GM20000 (cell line): ENCODE measurements around the gene SERPINA1.

Experiments used
- DNase-seq: peaks from one replicate; pipeline ENCODE4 v3.0.0; 2012; ENCODE audit warnings: low spot score
- CTCF ChIP-seq: IDR thresholded peaks from 2 replicates; pipeline ENCODE4 v1.5.1; 2012; ENCODE audit warnings: mild to moderate bottlenecking, control low read depth; ENCODE audit errors: extremely low read depth, missing control alignments

Gene SERPINA1

DNA sequence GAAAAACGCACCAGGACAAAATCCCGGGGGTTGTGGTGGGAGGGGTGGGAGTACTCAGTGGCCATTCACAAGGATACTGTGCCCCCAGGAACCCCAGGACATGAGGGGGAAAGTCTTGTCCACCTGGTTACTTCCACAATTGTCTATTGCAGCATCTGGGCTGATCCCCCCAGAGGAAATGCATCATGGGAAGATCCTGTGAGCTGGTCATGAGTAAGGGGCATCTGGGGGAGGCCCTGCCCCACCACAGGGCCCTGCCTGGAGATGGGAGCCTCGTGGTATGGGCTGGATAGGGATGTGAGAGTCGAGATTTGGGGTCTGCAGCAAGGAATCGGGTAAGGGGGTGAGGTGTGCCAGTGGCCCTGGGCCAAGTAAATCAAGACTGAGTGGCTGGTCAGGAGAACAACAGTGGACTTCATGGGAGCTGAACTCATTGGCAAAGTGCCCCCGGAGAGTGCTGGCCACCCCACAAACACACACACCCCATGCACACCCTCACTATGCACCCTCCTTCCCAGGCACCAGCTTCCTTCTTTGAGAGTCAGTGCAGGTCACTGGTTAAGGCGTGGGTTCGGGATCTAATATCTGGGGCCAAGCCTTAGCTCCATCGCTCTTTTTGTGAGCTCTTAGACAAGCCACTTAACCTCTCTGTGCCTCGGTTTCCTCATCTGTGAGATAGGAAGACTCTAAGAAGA lies 3.0 kb upstream of the SERPINA1 start:
- no peak for TF ChIP-seq CTCF
- no peak for DNase-seq

DNA sequence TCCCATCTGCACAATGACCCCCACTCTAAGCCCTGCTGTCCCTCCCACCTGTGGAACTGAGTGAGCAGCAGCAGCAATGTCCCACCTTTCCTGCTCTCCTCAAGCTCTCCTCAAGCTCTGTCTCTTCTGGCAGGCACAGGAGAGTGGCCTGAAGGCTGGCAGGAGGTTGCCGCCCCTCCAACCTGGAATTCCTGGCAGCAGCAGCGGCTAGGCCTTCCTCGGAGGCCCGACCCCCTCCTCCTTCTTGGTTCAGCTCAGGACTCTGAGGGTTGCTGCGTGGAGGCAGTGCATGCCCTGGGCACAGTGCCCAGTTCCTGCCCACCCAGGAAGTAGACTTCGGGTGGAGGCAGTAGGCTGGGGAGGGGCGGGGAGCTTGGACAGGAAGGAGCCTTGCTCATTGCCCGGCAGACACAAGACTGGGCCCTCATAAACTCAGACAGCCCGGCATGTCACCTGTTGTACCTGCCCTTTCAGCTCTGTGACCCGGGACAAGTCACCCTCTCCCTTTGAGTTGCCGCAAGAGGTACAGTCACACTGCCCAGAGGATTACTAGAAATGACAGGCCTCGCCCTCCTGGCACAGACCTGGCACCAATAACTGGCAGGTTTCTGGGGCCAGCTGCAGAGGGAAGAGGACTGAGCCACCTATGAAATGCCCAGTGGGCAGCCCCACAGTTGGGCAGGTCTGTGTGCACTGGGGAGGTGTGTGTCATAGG lies 2.1 kb upstream of the SERPINA1 start:
- no peak for TF ChIP-seq CTCF
- DNase-seq = no peak

GRCh38 chr14:94389731-94390371 lies 1.4 kb upstream of the SERPINA1 start:
- no peak for DNase-seq
- no peak for TF ChIP-seq CTCF

DNA sequence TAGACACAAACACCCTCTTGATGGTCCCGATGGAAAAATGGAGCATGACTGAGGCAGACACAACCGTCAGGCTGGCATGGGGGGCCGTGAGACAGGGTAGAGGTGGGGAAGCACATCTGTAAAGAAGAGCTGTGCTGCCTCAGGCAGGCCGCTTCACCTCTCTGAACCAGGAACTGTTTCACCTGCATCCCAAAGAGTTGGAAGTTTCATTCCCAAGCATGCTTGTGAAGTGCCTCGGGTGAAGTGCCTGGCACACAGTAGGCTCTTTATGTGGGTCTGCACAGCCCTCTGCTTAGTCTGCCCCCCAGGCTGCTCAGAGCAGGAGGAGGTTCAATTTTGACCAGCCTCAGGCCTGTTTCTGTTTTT lies 685 bp upstream of the SERPINA1 start:
- TF ChIP-seq CTCF = no peak
- no peak for DNase-seq

GRCh38 chr14:94388027-94388383 lies 397 bp downstream of the SERPINA1 start:
- TF ChIP-seq CTCF = no peak

DNA sequence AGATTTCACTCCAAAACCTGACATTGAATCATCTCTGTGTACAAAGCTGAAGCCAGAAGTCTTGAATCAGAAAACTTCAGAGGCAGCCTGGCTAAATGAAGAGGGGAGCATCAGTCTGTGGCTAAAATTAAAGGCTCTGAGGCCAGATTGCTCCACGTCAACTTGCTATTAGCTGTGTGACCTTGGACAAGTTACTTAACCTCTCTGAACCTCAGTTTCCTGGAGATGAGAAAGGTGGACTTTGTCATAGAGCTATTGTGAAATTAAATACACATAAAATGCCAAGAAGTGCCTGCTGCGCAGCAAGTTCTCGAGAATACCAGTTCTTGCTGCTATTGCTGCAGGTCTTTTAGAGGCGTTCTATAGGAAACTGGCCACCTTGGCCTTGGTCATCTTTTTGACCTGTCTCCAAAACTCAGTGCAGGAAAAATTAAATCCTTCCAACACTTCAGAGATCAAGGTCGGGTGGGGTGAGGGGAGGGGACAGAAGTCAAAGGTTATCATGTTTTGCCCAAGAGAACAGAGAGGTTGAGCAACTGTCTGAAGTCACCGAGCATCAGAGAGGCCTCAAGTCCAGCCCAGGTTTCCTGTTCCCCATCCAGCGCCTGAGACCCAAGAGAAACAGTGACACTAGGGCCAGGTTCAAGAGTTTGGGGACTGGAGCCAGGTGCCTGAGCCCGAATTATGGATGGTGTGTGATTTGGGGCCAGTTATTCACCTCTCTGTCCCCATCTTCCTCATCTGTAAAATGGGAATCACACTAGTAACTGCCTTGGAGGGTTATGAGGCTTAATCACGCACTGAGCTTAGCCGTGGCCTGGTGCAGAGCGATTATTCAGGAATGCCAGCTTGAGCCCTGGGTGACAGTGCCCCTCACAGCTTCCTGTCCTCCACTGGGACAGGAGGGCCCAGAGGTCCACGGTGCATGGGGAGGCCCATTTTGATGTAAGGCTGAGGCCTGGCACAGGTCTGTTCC lies 1.1 kb downstream of the SERPINA1 start:
- no peak for TF ChIP-seq CTCF
- DNase-seq = no peak

More at GRCh38 chr14:94388027-94388383, 397 bp downstream of the SERPINA1 start:
- DNase-seq = no peak
